ENCODE measurements around the gene NF2. TPM values are rescaled to one million over a fixed set of nuclear protein-coding genes. Genes with fewer than 3 reads are reported as not detected.

The NF2 gene
- total RNA-seq, 2 experiments from 2014 or later, result 23.1 to 24.5 TPM

DNA sequence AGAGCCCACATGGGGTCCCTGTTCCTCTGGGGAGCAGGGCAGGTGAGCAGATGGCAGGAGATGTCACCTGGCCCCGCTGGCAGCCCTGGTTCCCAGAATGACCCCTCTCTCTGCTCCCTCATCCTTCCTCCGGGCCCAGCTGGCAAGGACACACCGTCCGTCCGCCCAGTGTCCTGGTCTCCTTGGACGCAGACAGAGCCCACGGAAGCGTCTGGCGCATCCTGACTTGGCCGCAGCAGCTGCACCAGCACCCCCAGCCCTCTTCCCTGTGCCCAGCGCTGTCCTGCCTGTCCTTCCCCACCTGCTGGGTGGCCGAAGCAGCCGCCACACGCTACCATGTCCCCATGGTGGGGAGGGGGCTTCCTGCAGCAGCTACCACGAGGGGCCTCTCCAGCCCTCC lies 106.8 kb downstream of the NF2 start:
- Histone ChIP-seq H3K36me3 (ENCODE audit: insufficient read depth, low read length) (no peaks in the 10 kb centered on the region), H3K27me3 (ENCODE audit: control insufficient read depth in 1 of 2, insufficient read depth in 2 of 2, low read length in 2 of 2) (no peaks in the 10 kb centered on the region), H3K27ac (ENCODE audit: low read depth in 1 of 2, low read length in 2 of 2) (no peak overlapping the region), H3K4me1 (ENCODE audit: insufficient read depth, low read length) (no peaks in the 10 kb centered on the region), H3K4me3 (ENCODE audit: low read length) (no peak overlapping the region), H3K9me3 (ENCODE audit: control insufficient read depth in 1 of 2, insufficient read depth in 1 of 2, low read length in 2 of 2) (no peaks in the 10 kb centered on the region)
- ATAC-seq (ENCODE audit: poor library complexity) (no peak), DNase-seq (no peak)
- intact Hi-C loops (cut with DNase I, micrococcal nuclease), result no loop called here
- Mint-ChIP-seq H3K9me3 (no peaks in the 10 kb centered on the region), H3K4me3 (no peak overlapping the region), H3K27me3 (peaks cover 19% of the 10 kb centered on the region), H3K27ac (no peak overlapping the region), H3K36me3 (ENCODE audit: low read depth) (no peaks in the 10 kb centered on the region), H3K4me1 (ENCODE audit: low read depth) (no peaks in the 10 kb centered on the region)
- ChIA-PET POLR2A (no interaction called here), CTCF (no interaction called here)
- TF ChIP-seq, protein P1, sequence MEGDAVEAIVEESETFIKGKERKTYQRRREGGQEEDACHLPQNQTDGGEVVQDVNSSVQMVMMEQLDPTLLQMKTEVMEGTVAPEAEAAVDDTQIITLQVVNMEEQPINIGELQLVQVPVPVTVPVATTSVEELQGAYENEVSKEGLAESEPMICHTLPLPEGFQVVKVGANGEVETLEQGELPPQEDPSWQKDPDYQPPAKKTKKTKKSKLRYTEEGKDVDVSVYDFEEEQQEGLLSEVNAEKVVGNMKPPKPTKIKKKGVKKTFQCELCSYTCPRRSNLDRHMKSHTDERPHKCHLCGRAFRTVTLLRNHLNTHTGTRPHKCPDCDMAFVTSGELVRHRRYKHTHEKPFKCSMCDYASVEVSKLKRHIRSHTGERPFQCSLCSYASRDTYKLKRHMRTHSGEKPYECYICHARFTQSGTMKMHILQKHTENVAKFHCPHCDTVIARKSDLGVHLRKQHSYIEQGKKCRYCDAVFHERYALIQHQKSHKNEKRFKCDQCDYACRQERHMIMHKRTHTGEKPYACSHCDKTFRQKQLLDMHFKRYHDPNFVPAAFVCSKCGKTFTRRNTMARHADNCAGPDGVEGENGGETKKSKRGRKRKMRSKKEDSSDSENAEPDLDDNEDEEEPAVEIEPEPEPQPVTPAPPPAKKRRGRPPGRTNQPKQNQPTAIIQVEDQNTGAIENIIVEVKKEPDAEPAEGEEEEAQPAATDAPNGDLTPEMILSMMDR (IDR thresholded peaks at IDR 0.05), result no peak

- ATAC-seq (ENCODE audit: poor library complexity), result no peak
- no peaks in the 10 kb centered on the region for H3K4me1 ChIP-seq (ENCODE audit: insufficient read depth, low read length)
- Mint-ChIP-seq H3K27ac (no peak overlapping the region), H3K4me3 (no peak overlapping the region), H3K9me3 (no peaks in the 10 kb centered on the region), H3K4me1 (ENCODE audit: low read depth) (no peaks in the 10 kb centered on the region), H3K36me3 (ENCODE audit: low read depth) (no peaks in the 10 kb centered on the region), H3K27me3 (peaks cover 23% of the 10 kb centered on the region)
- no peaks in the 10 kb centered on the region for H3K9me3 ChIP-seq (ENCODE audit: control insufficient read depth in 1 of 2, insufficient read depth in 1 of 2, low read length in 2 of 2)
- TF ChIP-seq, protein P1 (IDR thresholded peaks at IDR 0.05), result no peak
- ChIA-PET POLR2A (no interaction called here), CTCF (interaction anchor here (0.6 kb wide), 1 partner anchor 891 kb away, joined by 3 read pairs; no protein-coding TSS in a partner anchor)
- H3K4me3 ChIP-seq (ENCODE audit: low read length), result no peak overlapping the region
- H3K36me3 ChIP-seq (ENCODE audit: insufficient read depth, low read length), result no peaks in the 10 kb centered on the region
- H3K27me3 ChIP-seq (ENCODE audit: control insufficient read depth in 1 of 2, insufficient read depth in 2 of 2, low read length in 2 of 2), result peaks cover 0 to 2% of the 10 kb centered on the region in 2 experiments
- intact Hi-C loops (cut with DNase I, micrococcal nuclease), result no loop called here
- no peak for DNase-seq
- H3K27ac ChIP-seq (ENCODE audit: low read depth in 1 of 2, low read length in 2 of 2), result no peak overlapping the region
These were observed 107.6 kb downstream of the NF2 start for GRCh38 chr22:29710922-29711593.

GRCh38 chr22:29712119-29712518 lies 108.7 kb downstream of the NF2 start:
- no peaks in the 10 kb centered on the region for H3K9me3 ChIP-seq (ENCODE audit: control insufficient read depth in 1 of 2, insufficient read depth in 1 of 2, low read length in 2 of 2)
- Mint-ChIP-seq H3K36me3 (ENCODE audit: low read depth) (no peaks in the 10 kb centered on the region), H3K9me3 (no peaks in the 10 kb centered on the region), H3K27me3 (peaks cover 34% of the 10 kb centered on the region), H3K27ac (no peak overlapping the region), H3K4me1 (ENCODE audit: low read depth) (no peaks in the 10 kb centered on the region), H3K4me3 (no peak overlapping the region)
- no peaks in the 10 kb centered on the region for H3K36me3 ChIP-seq (ENCODE audit: insufficient read depth, low read length)
- no peak overlapping the region for H3K4me3 ChIP-seq (ENCODE audit: low read length)
- DNase-seq, result no peak
- no peak for ATAC-seq (ENCODE audit: poor library complexity)
- TF ChIP-seq, protein P1 (IDR thresholded peaks at IDR 0.05), result no peak
- no peaks in the 10 kb centered on the region for H3K4me1 ChIP-seq (ENCODE audit: insufficient read depth, low read length)
- no peak overlapping the region for H3K27ac ChIP-seq (ENCODE audit: low read depth in 1 of 2, low read length in 2 of 2)
- ChIA-PET POLR2A (no interaction called here), CTCF (no interaction called here)
- intact Hi-C loops (cut with DNase I, micrococcal nuclease), result no loop called here
- H3K27me3 ChIP-seq (ENCODE audit: control insufficient read depth in 1 of 2, insufficient read depth in 2 of 2, low read length in 2 of 2), result peaks cover 6% of the 10 kb centered on the region in 2 experiments

All from CD4-positive, alpha-beta T cell (primary cell).